ENCODE data around the gene GNPTAB. TPM values are rescaled to one million over a fixed set of nuclear protein-coding genes. Genes with fewer than 3 reads are reported as not detected.

The GNPTAB gene
- total and polyA plus RNA-seq, 2 donors (not counting 1 experiment from before 2014, with no cell fraction given) = 10.4 to 79.4 TPM

DNA sequence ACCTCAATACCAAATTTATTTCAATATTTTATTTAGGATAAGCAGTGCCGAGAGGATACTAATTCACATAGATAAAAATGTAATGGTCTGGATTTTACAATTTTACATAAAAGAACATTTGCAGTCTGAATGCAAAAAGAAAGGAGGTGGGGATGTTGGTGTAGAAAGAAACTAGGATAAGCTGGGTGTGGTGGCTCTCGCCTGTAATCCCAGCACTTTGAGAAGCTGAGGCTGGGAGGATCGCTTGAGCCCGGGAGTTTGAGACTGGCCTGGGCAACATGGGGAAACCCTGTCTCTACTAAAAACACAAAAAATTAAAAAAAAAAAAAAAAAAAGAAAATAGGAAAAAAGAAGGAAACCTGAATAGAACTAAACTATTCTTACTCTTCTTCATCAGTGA, 108.4 kb downstream of the GNPTAB start:
- H3K4me3 Mint-ChIP-seq = no peak overlapping the region
- Histone ChIP-seq H4K20me1 (ENCODE audit: control insufficient read depth, insufficient read depth, low read length, poor library complexity, severe bottlenecking) (no peaks in the 10 kb centered on the region), H3K36me3 (replicated peaks in 1 of 2; ENCODE audit: control extremely low read depth in 1 of 2, control insufficient read depth in 1 of 2, extremely low read depth in 1 of 2, insufficient read depth in 2 of 2, low read length in 1 of 2) (peaks cover 7 to 31% of the 10 kb centered on the region in 2 experiments), H3K27me3 (replicated peaks in 1 of 4; ENCODE audit: control extremely low read depth in 1 of 4, control insufficient read depth in 3 of 4, insufficient read depth in 4 of 4, low read length in 3 of 4) (no peaks in the 10 kb centered on the region), H3K4me1 (ENCODE audit: control insufficient read depth in 2 of 2, insufficient read depth in 2 of 2, low read length in 2 of 2) (no peaks in the 10 kb centered on the region), H3K9ac (ENCODE audit: low read length) (no peak overlapping the region), H2AFZ (ENCODE audit: insufficient read depth, low read depth, low read length, poor library complexity, severe bottlenecking) (no peak overlapping the region), H3K9me3 (ENCODE audit: control extremely low read depth in 1 of 3, control insufficient read depth in 2 of 3, insufficient read depth in 1 of 3, low read length in 2 of 3) (no peaks in the 10 kb centered on the region), H3K4me3 (ENCODE audit: control extremely low read depth in 1 of 5, extremely low read depth in 1 of 5, insufficient read depth in 1 of 5, low read depth in 2 of 5, low read length in 4 of 5) (no peak overlapping the region), H3K79me2 (ENCODE audit: control insufficient read depth, insufficient read depth, low read length) (no peaks in the 10 kb centered on the region), H3K4me2 (replicated peaks; ENCODE audit: low read depth, low read length, poor library complexity, severe bottlenecking) (no peak overlapping the region), H3K27ac (ENCODE audit: low read length in 2 of 2) (no peak overlapping the region)
- intact Hi-C loops (cut with micrococcal nuclease) = no loop called here
- no peak for DNase-seq
- H3K4me1 Mint-ChIP-seq = peaks cover 7% of the 10 kb centered on the region
- no peak for TF ChIP-seq EZH2 (IDR thresholded peaks at IDR 0.05; ENCODE audit: borderline replicate concordance, insufficient read depth, low read depth, low read length, poor library complexity, severe bottlenecking)
- TF ChIP-seq, protein P1, sequence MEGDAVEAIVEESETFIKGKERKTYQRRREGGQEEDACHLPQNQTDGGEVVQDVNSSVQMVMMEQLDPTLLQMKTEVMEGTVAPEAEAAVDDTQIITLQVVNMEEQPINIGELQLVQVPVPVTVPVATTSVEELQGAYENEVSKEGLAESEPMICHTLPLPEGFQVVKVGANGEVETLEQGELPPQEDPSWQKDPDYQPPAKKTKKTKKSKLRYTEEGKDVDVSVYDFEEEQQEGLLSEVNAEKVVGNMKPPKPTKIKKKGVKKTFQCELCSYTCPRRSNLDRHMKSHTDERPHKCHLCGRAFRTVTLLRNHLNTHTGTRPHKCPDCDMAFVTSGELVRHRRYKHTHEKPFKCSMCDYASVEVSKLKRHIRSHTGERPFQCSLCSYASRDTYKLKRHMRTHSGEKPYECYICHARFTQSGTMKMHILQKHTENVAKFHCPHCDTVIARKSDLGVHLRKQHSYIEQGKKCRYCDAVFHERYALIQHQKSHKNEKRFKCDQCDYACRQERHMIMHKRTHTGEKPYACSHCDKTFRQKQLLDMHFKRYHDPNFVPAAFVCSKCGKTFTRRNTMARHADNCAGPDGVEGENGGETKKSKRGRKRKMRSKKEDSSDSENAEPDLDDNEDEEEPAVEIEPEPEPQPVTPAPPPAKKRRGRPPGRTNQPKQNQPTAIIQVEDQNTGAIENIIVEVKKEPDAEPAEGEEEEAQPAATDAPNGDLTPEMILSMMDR (IDR thresholded peaks at IDR 0.05) = no peak
- POLR2A ChIA-PET = interaction anchor here (0.7 kb wide), 1 partner anchor 25 kb away, joined by 5 read pairs; no protein-coding TSS in a partner anchor
- no peaks in the 10 kb centered on the region for H3K9me3 Mint-ChIP-seq (ENCODE audit: insufficient read depth)
- no peak overlapping the region for H3K27ac Mint-ChIP-seq
- no peak for ATAC-seq (ENCODE audit: low read depth)
- WGBS (ENCODE audit: insufficient coverage) = no CpG with 5 or more reads among the region's 4 CpGs
- H3K27me3 Mint-ChIP-seq = no peaks in the 10 kb centered on the region
- CTCF ChIA-PET = interaction anchor here (3.0 kb wide), 1 partner anchor 37 kb away, joined by 16 read pairs; no protein-coding TSS in a partner anchor

DNA sequence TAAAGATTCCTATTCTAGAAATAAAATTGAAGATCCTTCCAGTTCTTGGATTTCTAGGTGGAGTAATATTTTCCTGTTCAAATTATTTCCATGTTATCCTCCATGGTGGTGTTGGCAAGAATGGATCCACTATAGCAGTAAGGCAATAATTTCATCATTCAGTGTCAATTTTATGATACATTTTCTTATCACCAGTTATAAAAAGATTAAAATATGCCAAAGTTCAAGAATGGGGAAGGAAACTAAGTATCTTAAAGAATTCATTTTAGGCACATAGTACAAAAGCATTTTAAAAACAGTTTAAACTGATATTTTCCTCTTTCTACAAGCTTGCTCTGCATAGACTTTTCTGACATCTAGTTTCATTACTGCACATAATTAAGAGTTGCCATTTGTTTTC, 110.6 kb downstream of the GNPTAB start:
- Histone ChIP-seq H4K20me1 (ENCODE audit: control insufficient read depth, insufficient read depth, low read length, poor library complexity, severe bottlenecking) (no peaks in the 10 kb centered on the region), H3K27ac (ENCODE audit: low read length in 2 of 2) (no peak overlapping the region), H3K9me3 (ENCODE audit: control extremely low read depth in 1 of 3, control insufficient read depth in 2 of 3, insufficient read depth in 1 of 3, low read length in 2 of 3) (no peaks in the 10 kb centered on the region), H3K79me2 (ENCODE audit: control insufficient read depth, insufficient read depth, low read length) (no peaks in the 10 kb centered on the region), H3K36me3 (replicated peaks in 1 of 2; ENCODE audit: control extremely low read depth in 1 of 2, control insufficient read depth in 1 of 2, extremely low read depth in 1 of 2, insufficient read depth in 2 of 2, low read length in 1 of 2) (peaks cover 7 to 22% of the 10 kb centered on the region in 2 experiments), H3K27me3 (replicated peaks in 1 of 4; ENCODE audit: control extremely low read depth in 1 of 4, control insufficient read depth in 3 of 4, insufficient read depth in 4 of 4, low read length in 3 of 4) (no peaks in the 10 kb centered on the region), H3K9ac (ENCODE audit: low read length) (no peak overlapping the region), H3K4me1 (ENCODE audit: control insufficient read depth in 2 of 2, insufficient read depth in 2 of 2, low read length in 2 of 2) (peaks cover 0 to 1% of the 10 kb centered on the region in 2 donors), H2AFZ (ENCODE audit: insufficient read depth, low read depth, low read length, poor library complexity, severe bottlenecking) (no peak overlapping the region), H3K4me2 (replicated peaks; ENCODE audit: low read depth, low read length, poor library complexity, severe bottlenecking) (no peak overlapping the region), H3K4me3 (ENCODE audit: control extremely low read depth in 1 of 5, extremely low read depth in 1 of 5, insufficient read depth in 1 of 5, low read depth in 2 of 5, low read length in 4 of 5) (no peak overlapping the region)
- peaks cover 9% of the 10 kb centered on the region for H3K4me1 Mint-ChIP-seq
- intact Hi-C loops (cut with micrococcal nuclease) = no loop called here
- CTCF ChIA-PET = interaction anchor here (1.0 kb wide), 1 partner anchor 32 kb away, joined by 6 read pairs; no protein-coding TSS in a partner anchor
- ATAC-seq (ENCODE audit: low read depth) = no peak
- no peak overlapping the region for H3K4me3 Mint-ChIP-seq
- H3K9me3 Mint-ChIP-seq (ENCODE audit: insufficient read depth) = no peaks in the 10 kb centered on the region
- TF ChIP-seq EZH2 (IDR thresholded peaks at IDR 0.05; ENCODE audit: borderline replicate concordance, insufficient read depth, low read depth, low read length, poor library complexity, severe bottlenecking) = no peak
- TF ChIP-seq, protein P1 (IDR thresholded peaks at IDR 0.05) = no peak
- DNase-seq = no peak
- no peak overlapping the region for H3K27ac Mint-ChIP-seq
- H3K27me3 Mint-ChIP-seq = no peaks in the 10 kb centered on the region
- POLR2A ChIA-PET = no interaction called here
